ENCODE results near the gene CXCL16. TPM values are rescaled to one million over a fixed set of nuclear protein-coding genes. Genes with fewer than 3 reads are reported as not detected.

The CXCL16 gene
- total RNA-seq, 1 donor from 2014 or later: 2.2 TPM

DNA sequence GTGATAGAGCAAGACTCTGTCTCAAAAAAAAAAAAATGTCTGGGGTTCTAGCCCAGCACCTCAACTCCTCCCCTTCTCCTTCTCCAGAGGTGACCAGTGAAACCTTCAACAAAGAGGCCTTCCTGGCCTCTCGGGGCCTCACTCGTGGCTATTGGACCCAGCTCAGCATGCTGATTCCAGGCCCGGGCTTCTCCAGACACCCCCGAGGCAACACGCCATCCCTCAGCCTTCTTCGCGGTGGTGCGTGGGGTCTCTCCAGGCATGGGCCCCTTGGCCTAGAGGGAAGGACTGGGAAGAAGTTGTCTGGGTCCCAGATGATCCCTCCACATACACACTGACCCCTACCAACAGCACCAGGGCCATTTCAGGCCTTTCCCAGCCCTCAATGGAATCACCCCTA lies 3.5 kb upstream of the CXCL16 start:
- Mint-ChIP-seq H3K27me3 (ENCODE audit: low read depth, unreplicated experiment) (peaks cover 68% of the 10 kb centered on the region), H3K9me3 (ENCODE audit: unreplicated experiment) (peaks cover 2% of the 10 kb centered on the region), H3K36me3 (ENCODE audit: low read depth, unreplicated experiment) (peaks cover 6% of the 10 kb centered on the region), H3K27ac (ENCODE audit: unreplicated experiment) (no peak overlapping the region), H3K4me1 (ENCODE audit: low read depth, unreplicated experiment) (no peaks in the 10 kb centered on the region), H3K4me3 (ENCODE audit: unreplicated experiment) (no peak overlapping the region)
- Histone ChIP-seq H3K27ac (ENCODE audit: low read depth, low read length) (no peak overlapping the region), H3K9ac (ENCODE audit: low read length) (no peak overlapping the region), H3K79me2 (ENCODE audit: insufficient read depth, low read length) (no peaks in the 10 kb centered on the region), H3K4me1 (ENCODE audit: insufficient read depth, low read length) (peaks cover 11% of the 10 kb centered on the region), H3K4me3 (ENCODE audit: insufficient read depth, low read depth, low read length) (no peak overlapping the region), H3K4me2 (ENCODE audit: low read length) (no peak overlapping the region), H3K27me3 (ENCODE audit: insufficient read depth, low read length) (peaks cover 50% of the 10 kb centered on the region), H3K36me3 (ENCODE audit: insufficient read depth, low read length) (no peaks in the 10 kb centered on the region), H3K9me3 (ENCODE audit: insufficient read depth, low read depth, low read length) (no peaks in the 10 kb centered on the region), H4K20me1 (ENCODE audit: insufficient read depth, low read length) (no peaks in the 10 kb centered on the region), H2AFZ (ENCODE audit: low read depth, low read length) (no peak overlapping the region)
- DNase-seq (ENCODE audit: low read depth): no peak
- FAIRE-seq: no peak
- TF ChIP-seq, protein P1, sequence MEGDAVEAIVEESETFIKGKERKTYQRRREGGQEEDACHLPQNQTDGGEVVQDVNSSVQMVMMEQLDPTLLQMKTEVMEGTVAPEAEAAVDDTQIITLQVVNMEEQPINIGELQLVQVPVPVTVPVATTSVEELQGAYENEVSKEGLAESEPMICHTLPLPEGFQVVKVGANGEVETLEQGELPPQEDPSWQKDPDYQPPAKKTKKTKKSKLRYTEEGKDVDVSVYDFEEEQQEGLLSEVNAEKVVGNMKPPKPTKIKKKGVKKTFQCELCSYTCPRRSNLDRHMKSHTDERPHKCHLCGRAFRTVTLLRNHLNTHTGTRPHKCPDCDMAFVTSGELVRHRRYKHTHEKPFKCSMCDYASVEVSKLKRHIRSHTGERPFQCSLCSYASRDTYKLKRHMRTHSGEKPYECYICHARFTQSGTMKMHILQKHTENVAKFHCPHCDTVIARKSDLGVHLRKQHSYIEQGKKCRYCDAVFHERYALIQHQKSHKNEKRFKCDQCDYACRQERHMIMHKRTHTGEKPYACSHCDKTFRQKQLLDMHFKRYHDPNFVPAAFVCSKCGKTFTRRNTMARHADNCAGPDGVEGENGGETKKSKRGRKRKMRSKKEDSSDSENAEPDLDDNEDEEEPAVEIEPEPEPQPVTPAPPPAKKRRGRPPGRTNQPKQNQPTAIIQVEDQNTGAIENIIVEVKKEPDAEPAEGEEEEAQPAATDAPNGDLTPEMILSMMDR (IDR thresholded peaks at IDR 0.05; ENCODE audit: insufficient read depth, low read depth, low read length): no peak
- no peak for TF ChIP-seq EZH2 (IDR thresholded peaks at IDR 0.05; ENCODE audit: insufficient read depth, low read length)

DNA sequence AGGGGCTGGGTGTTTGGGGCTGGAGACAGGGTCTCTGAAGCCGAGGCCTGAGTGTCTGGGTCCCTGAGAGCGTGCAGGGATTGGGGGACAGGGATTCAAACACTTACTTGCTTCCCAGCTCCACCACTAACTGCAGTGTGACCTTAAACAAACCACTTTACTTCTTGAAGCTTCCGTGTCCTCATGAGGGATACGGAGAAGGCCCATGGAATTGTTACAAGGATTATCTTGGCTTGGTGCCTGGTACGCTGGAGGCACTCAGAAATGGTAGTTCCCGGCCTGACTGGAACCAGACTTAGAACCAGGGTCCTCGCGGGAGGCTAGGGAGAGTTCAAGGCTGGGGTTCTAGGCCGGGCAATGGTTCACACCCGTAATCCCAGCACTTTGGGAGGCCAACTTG lies 2.9 kb upstream of the CXCL16 start:
- Histone ChIP-seq H2AFZ (ENCODE audit: low read depth, low read length) (no peak overlapping the region), H3K9ac (ENCODE audit: low read length) (no peak overlapping the region), H3K4me1 (ENCODE audit: insufficient read depth, low read length) (peaks cover 12% of the 10 kb centered on the region), H3K9me3 (ENCODE audit: insufficient read depth, low read depth, low read length) (no peaks in the 10 kb centered on the region), H3K36me3 (ENCODE audit: insufficient read depth, low read length) (no peaks in the 10 kb centered on the region), H3K4me3 (ENCODE audit: insufficient read depth, low read depth, low read length) (no peak overlapping the region), H3K27ac (ENCODE audit: low read depth, low read length) (no peak overlapping the region), H3K79me2 (ENCODE audit: insufficient read depth, low read length) (no peaks in the 10 kb centered on the region), H3K4me2 (ENCODE audit: low read length) (no peak overlapping the region), H4K20me1 (ENCODE audit: insufficient read depth, low read length) (no peaks in the 10 kb centered on the region), H3K27me3 (ENCODE audit: insufficient read depth, low read length) (peaks cover 49% of the 10 kb centered on the region)
- Mint-ChIP-seq H3K36me3 (ENCODE audit: low read depth, unreplicated experiment) (peaks cover 9% of the 10 kb centered on the region), H3K4me3 (ENCODE audit: unreplicated experiment) (no peak overlapping the region), H3K27ac (ENCODE audit: unreplicated experiment) (no peak overlapping the region), H3K27me3 (ENCODE audit: low read depth, unreplicated experiment) (peaks cover 68% of the 10 kb centered on the region), H3K4me1 (ENCODE audit: low read depth, unreplicated experiment) (no peaks in the 10 kb centered on the region), H3K9me3 (ENCODE audit: unreplicated experiment) (peaks cover 2% of the 10 kb centered on the region)
- FAIRE-seq (no peak), DNase-seq (ENCODE audit: low read depth) (no peak)
- no peak for TF ChIP-seq EZH2 (IDR thresholded peaks at IDR 0.05; ENCODE audit: insufficient read depth, low read length)

- Histone ChIP-seq H4K20me1 (ENCODE audit: insufficient read depth, low read length) (no peaks in the 10 kb centered on the region), H3K4me3 (ENCODE audit: insufficient read depth, low read depth, low read length) (no peak overlapping the region), H3K9ac (ENCODE audit: low read length) (no peak overlapping the region), H3K36me3 (ENCODE audit: insufficient read depth, low read length) (no peaks in the 10 kb centered on the region), H3K79me2 (ENCODE audit: insufficient read depth, low read length) (no peaks in the 10 kb centered on the region), H3K4me1 (ENCODE audit: insufficient read depth, low read length) (peaks cover 12% of the 10 kb centered on the region), H3K27me3 (ENCODE audit: insufficient read depth, low read length) (peaks cover 49% of the 10 kb centered on the region), H3K4me2 (ENCODE audit: low read length) (no peak overlapping the region), H3K9me3 (ENCODE audit: insufficient read depth, low read depth, low read length) (no peaks in the 10 kb centered on the region), H3K27ac (ENCODE audit: low read depth, low read length) (no peak overlapping the region), H2AFZ (ENCODE audit: low read depth, low read length) (no peak overlapping the region)
- Mint-ChIP-seq H3K4me1 (ENCODE audit: low read depth, unreplicated experiment) (no peaks in the 10 kb centered on the region), H3K36me3 (ENCODE audit: low read depth, unreplicated experiment) (peaks cover 9% of the 10 kb centered on the region), H3K4me3 (ENCODE audit: unreplicated experiment) (no peak overlapping the region), H3K9me3 (ENCODE audit: unreplicated experiment) (peaks cover 2% of the 10 kb centered on the region), H3K27me3 (ENCODE audit: low read depth, unreplicated experiment) (peaks cover 68% of the 10 kb centered on the region), H3K27ac (ENCODE audit: unreplicated experiment) (no peak overlapping the region)
- DNase-seq (ENCODE audit: low read depth): no peak
- no peak for FAIRE-seq
- TF ChIP-seq, protein P1 (IDR thresholded peaks at IDR 0.05; ENCODE audit: insufficient read depth, low read depth, low read length): no peak
- TF ChIP-seq EZH2 (IDR thresholded peaks at IDR 0.05; ENCODE audit: insufficient read depth, low read length): no peak
These were observed 2.4 kb upstream of the CXCL16 start for GRCh38 chr17:4742133-4742532.

Data from astrocyte (in vitro differentiated cells and primary cell).